Progenitor cell of endocrine pancreas (in vitro differentiated cells): ENCODE data around the gene SPAG16. TPM values are rescaled to one million over a fixed set of nuclear protein-coding genes. Genes with fewer than 3 reads are reported as not detected.

ENCODE experiments used
- DNase-seq: peaks from one replicate; pipeline ENCODE4 v3.0.0; 2021; ENCODE audit warnings: low spot score; ENCODE audit not compliant: unreplicated experiment
- H3K27ac Mint-ChIP-seq: 2 replicates; pipeline ENCODE4 v1.8.0; 2021; ENCODE audit warnings: mild to moderate bottlenecking, moderate library complexity, mixed read lengths
- H3K27me3 Mint-ChIP-seq: 2 replicates; pipeline ENCODE4 v1.8.0; 2021; ENCODE audit warnings: mixed read lengths
- H3K36me3 Mint-ChIP-seq: 2 replicates; pipeline ENCODE4 v1.8.0; 2022; ENCODE audit warnings: mixed read lengths; ENCODE audit not compliant: insufficient read depth
- H3K4me1 Mint-ChIP-seq: 2 replicates; pipeline ENCODE4 v1.8.0; 2021; ENCODE audit warnings: low read depth, mixed read lengths
- H3K4me3 Mint-ChIP-seq: 2 replicates; pipeline ENCODE4 v1.8.0; 2021; ENCODE audit warnings: low read depth, mild to moderate bottlenecking, moderate library complexity, mixed read lengths
- H3K9me3 Mint-ChIP-seq: 2 replicates; pipeline ENCODE4 v1.8.0; 2021; ENCODE audit warnings: low read depth, mixed read lengths
- CTCF ChIP-seq: fragments of 200-600 bp; sonication (generic); IDR thresholded peaks from one replicate; pipeline ENCODE4 v1.5.0; 2021; ENCODE audit warnings: antibody characterized with exemption, mild to moderate bottlenecking; ENCODE audit not compliant: unreplicated experiment
- total RNA-seq: library from RNA; stranded (reverse); gene quantifications from 2 replicates; pipeline ENCODE4 v1.2.1, GENCODE V29; 2021

Gene SPAG16
- total RNA-seq, 1 donor from 2014 or later, result 52.8 TPM

- TF ChIP-seq CTCF, result no peak
- Mint-ChIP-seq H3K4me1 (peaks cover 6% of the 10 kb centered on the region), H3K9me3 (peaks cover 8% of the 10 kb centered on the region), H3K27ac (no peak overlapping the region), H3K27me3 (no peaks in the 10 kb centered on the region), H3K4me3 (no peak overlapping the region), H3K36me3 (no peaks in the 10 kb centered on the region)
- no peak for DNase-seq
Observed at GRCh38 chr2:213862407-213863076, 578.3 kb downstream of the SPAG16 start.

GRCh38 chr2:213863541-213863940, 579.3 kb downstream of the SPAG16 start:
- Mint-ChIP-seq H3K4me1 (peaks cover 6% of the 10 kb centered on the region), H3K36me3 (no peaks in the 10 kb centered on the region), H3K9me3 (peaks cover 5% of the 10 kb centered on the region), H3K27me3 (no peaks in the 10 kb centered on the region), H3K27ac (no peak overlapping the region), H3K4me3 (no peak overlapping the region)
- no peak for TF ChIP-seq CTCF
- no peak for DNase-seq

- Mint-ChIP-seq H3K27me3 (no peaks in the 10 kb centered on the region), H3K27ac (no peak overlapping the region), H3K36me3 (no peaks in the 10 kb centered on the region), H3K9me3 (peaks cover 10% of the 10 kb centered on the region), H3K4me1 (no peaks in the 10 kb centered on the region), H3K4me3 (no peak overlapping the region)
- no peak for TF ChIP-seq CTCF
- DNase-seq, result no peak
Observed at GRCh38 chr2:213868526-213868925, 584.3 kb downstream of the SPAG16 start.

GRCh38 chr2:213885485-213885884, 601.2 kb downstream of the SPAG16 start:
- no peaks in the 10 kb centered on the region for H3K27me3 Mint-ChIP-seq
- DNase-seq, result no peak
- peaks cover 14% of the 10 kb centered on the region for H3K36me3 Mint-ChIP-seq
- H3K9me3 Mint-ChIP-seq, result peaks cover 36% of the 10 kb centered on the region
- H3K4me3 Mint-ChIP-seq, result no peak overlapping the region
- no peak for TF ChIP-seq CTCF
- H3K4me1 Mint-ChIP-seq, result peaks cover 6% of the 10 kb centered on the region
- peak overlapping the region; percentile 29 for H3K27ac Mint-ChIP-seq

- no peak overlapping the region for H3K27ac Mint-ChIP-seq
- no peak for DNase-seq
- H3K27me3 Mint-ChIP-seq, result no peaks in the 10 kb centered on the region
- no peak for TF ChIP-seq CTCF
- H3K9me3 Mint-ChIP-seq, result peaks cover 31% of the 10 kb centered on the region
- H3K36me3 Mint-ChIP-seq, result peaks cover 2% of the 10 kb centered on the region
- H3K4me1 Mint-ChIP-seq, result no peaks in the 10 kb centered on the region
- no peak overlapping the region for H3K4me3 Mint-ChIP-seq
Observed at GRCh38 chr2:213914510-213914909, 630.2 kb downstream of the SPAG16 start.
